CD4-positive, alpha-beta T cell (primary cell): ENCODE results near the gene SLC25A33. TPM values are rescaled to one million over a fixed set of nuclear protein-coding genes. Genes with fewer than 3 reads are reported as not detected.

Experiments
- ATAC-seq: fragments of 200-7000 bp; cut with Tn5 transposase; one replicate; pipeline ENCODE4 v1.10.0; 2022; ENCODE audit warnings: mild to moderate bottlenecking; ENCODE audit not compliant: poor library complexity
- CTCF ChIA-PET: fragments of 350-600 bp; sonication (Branson Sonifier 250); formaldehyde crosslinking; loops from one replicate; lab custom pipeline; 2021; ENCODE audit warnings: antibody characterized with exemption, inconsistent platforms; lab: Charles Lee
- POLR2A ChIA-PET: fragments of 350-600 bp; sonication (Branson Sonifier 250); formaldehyde crosslinking; loops from one replicate; lab custom pipeline; 2021; ENCODE audit warnings: antibody characterized with exemption, inconsistent platforms; lab: Charles Lee
- DNase-seq, 14 experiments: peaks; one replicate each; pipeline ENCODE4 v3.0.0-alpha.2; 2013 to 2020; ENCODE audit warnings: mixed read lengths in 2 of 14
- H3K27ac ChIP-seq, 2 donors: one replicate each; pipeline versions ENCODE4 v1.5.1 to v1.7.0; 2013; ENCODE audit warnings: low read length in 2 of 2, low read depth in 1 of 2, mild to moderate bottlenecking in 1 of 2
- H3K27me3 ChIP-seq, 2 experiments: 1 replicate in 1 of 2; 2 replicates in 1 of 2; pipeline versions ENCODE4 v1.6.1 to v1.7.0; 2013; ENCODE audit warnings: low read length in 2 of 2, control low read depth in 1 of 2, mild to moderate bottlenecking in 1 of 2, moderate library complexity in 1 of 2; ENCODE audit not compliant: insufficient read depth in 2 of 2, control insufficient read depth in 1 of 2
- H3K36me3 ChIP-seq: one replicate; pipeline ENCODE4 v1.6.1; 2013; ENCODE audit warnings: low read length, control low read depth; ENCODE audit not compliant: insufficient read depth
- H3K4me1 ChIP-seq: one replicate; pipeline ENCODE4 v1.6.1; 2013; ENCODE audit warnings: low read length, control low read depth; ENCODE audit not compliant: insufficient read depth
- H3K4me3 ChIP-seq: one replicate; pipeline ENCODE4 v1.5.1; 2013; ENCODE audit warnings: mild to moderate bottlenecking, low read length, moderate library complexity
- H3K9me3 ChIP-seq, 2 experiments: 1 replicate in 1 of 2; 2 replicates in 1 of 2; pipeline versions ENCODE4 v1.6.1 to v1.7.0; 2013; ENCODE audit warnings: low read length in 2 of 2, mild to moderate bottlenecking in 2 of 2, control low read depth in 1 of 2, moderate library complexity in 1 of 2; ENCODE audit not compliant: control insufficient read depth in 1 of 2, insufficient read depth in 1 of 2
- H3K27ac Mint-ChIP-seq: one replicate; pipeline ENCODE4 v1.8.0; 2020; ENCODE audit warnings: mixed read lengths
- H3K27me3 Mint-ChIP-seq: one replicate; pipeline ENCODE4 v1.8.0; 2021; ENCODE audit warnings: mixed read lengths
- H3K36me3 Mint-ChIP-seq: one replicate; pipeline ENCODE4 v1.8.0; 2021; ENCODE audit warnings: low read depth, mixed read lengths
- H3K4me1 Mint-ChIP-seq: one replicate; pipeline ENCODE4 v1.8.0; 2021; ENCODE audit warnings: low read depth, mixed read lengths
- H3K4me3 Mint-ChIP-seq: one replicate; pipeline ENCODE4 v1.8.0; 2020; ENCODE audit warnings: mild to moderate bottlenecking, mixed read lengths
- H3K9me3 Mint-ChIP-seq: one replicate; pipeline ENCODE4 v1.8.0; 2020; ENCODE audit warnings: mixed read lengths
- CTCF ChIP-seq: fragments of 200-600 bp; IDR thresholded peaks from one replicate; pipeline ENCODE4 v1.8.0; 2022; ENCODE audit warnings: antibody characterized with exemption, mild to moderate bottlenecking
- intact Hi-C, 2 experiments: fragments of 100-400 bp; cut with DNase I in 1 of 2; cut with micrococcal nuclease in 1 of 2; formaldehyde crosslinking; loops; one replicate each; pipeline versions ENCODE4 v1.15.1 to v1.9.0; 2023 to 2025; cut with DNase I, micrococcal nuclease
- total RNA-seq, 174 experiments: library from RNA in 2 of 174; stranded (reverse) in 2 of 174; gene quantifications; one replicate each; pipeline ENCODE4 v1.2.3 and lab custom pipeline; 2021 to 2026

Gene SLC25A33
- total RNA-seq, 2 experiments from 2014 or later, result 5.9 to 6.6 TPM

- H3K36me3 ChIP-seq, result peaks cover 9% of the 10 kb centered on the region
- ChIA-PET POLR2A (no interaction called here), CTCF (no interaction called here)
- no peak for TF ChIP-seq CTCF
- no peaks in the 10 kb centered on the region for H3K4me1 Mint-ChIP-seq
- DNase-seq (no peak), ATAC-seq (no peak)
- H3K4me3 ChIP-seq, result no peak overlapping the region
- no peaks in the 10 kb centered on the region for H3K9me3 Mint-ChIP-seq
- peaks cover 10% of the 10 kb centered on the region for H3K36me3 Mint-ChIP-seq
- H3K9me3 ChIP-seq, result no peaks in the 10 kb centered on the region
- no peak overlapping the region for H3K27ac ChIP-seq
- no peaks in the 10 kb centered on the region for H3K27me3 Mint-ChIP-seq
- H3K4me3 Mint-ChIP-seq, result no peak overlapping the region
- no peak overlapping the region for H3K27ac Mint-ChIP-seq
- intact Hi-C loops, result no loop called here
- H3K4me1 ChIP-seq, result no peaks in the 10 kb centered on the region
- H3K27me3 ChIP-seq, result no peaks in the 10 kb centered on the region
Measured at GRCh38 chr1:9604836-9605235, 65.6 kb downstream of the SLC25A33 start.

GRCh38 chr1:9605946-9606455, 66.7 kb downstream of the SLC25A33 start:
- H3K36me3 ChIP-seq, result peaks cover 8% of the 10 kb centered on the region
- no peaks in the 10 kb centered on the region for H3K9me3 ChIP-seq
- H3K4me3 ChIP-seq, result no peak overlapping the region
- TF ChIP-seq CTCF, result no peak
- no peaks in the 10 kb centered on the region for H3K27me3 ChIP-seq
- CTCF ChIA-PET, result interaction anchor here (0.9 kb wide), 1 partner anchor 12 kb away, joined by 3 read pairs; no protein-coding TSS in a partner anchor
- no peak for DNase-seq
- H3K27me3 Mint-ChIP-seq, result no peaks in the 10 kb centered on the region
- no peaks in the 10 kb centered on the region for H3K4me1 Mint-ChIP-seq
- H3K27ac Mint-ChIP-seq, result no peak overlapping the region
- peaks cover 10% of the 10 kb centered on the region for H3K36me3 Mint-ChIP-seq
- no peaks in the 10 kb centered on the region for H3K9me3 Mint-ChIP-seq
- H3K4me3 Mint-ChIP-seq, result no peak overlapping the region
- POLR2A ChIA-PET, result no interaction called here
- ATAC-seq, result no peak
- intact Hi-C loops, result no loop called here
- H3K27ac ChIP-seq, result no peak overlapping the region
- no peaks in the 10 kb centered on the region for H3K4me1 ChIP-seq

GRCh38 chr1:9606458-9606857, 67.2 kb downstream of the SLC25A33 start:
- no peak for ATAC-seq
- Mint-ChIP-seq H3K27me3 (no peaks in the 10 kb centered on the region), H3K4me3 (no peak overlapping the region), H3K4me1 (no peaks in the 10 kb centered on the region), H3K36me3 (peaks cover 10% of the 10 kb centered on the region), H3K27ac (no peak overlapping the region), H3K9me3 (no peaks in the 10 kb centered on the region)
- TF ChIP-seq CTCF, result no peak
- Histone ChIP-seq H3K27me3 (no peaks in the 10 kb centered on the region), H3K9me3 (no peaks in the 10 kb centered on the region), H3K4me1 (no peaks in the 10 kb centered on the region), H3K27ac (no peak overlapping the region), H3K36me3 (peaks cover 6% of the 10 kb centered on the region), H3K4me3 (no peak overlapping the region)
- CTCF ChIA-PET, result no interaction called here
- POLR2A ChIA-PET, result no interaction called here
- intact Hi-C loops, result no loop called here
- DNase-seq, result no peak
